ENCODE data around the gene VWF. TPM values are rescaled to one million over a fixed set of nuclear protein-coding genes. Genes with fewer than 3 reads are reported as not detected.

VWF gene
- total RNA-seq, 2 experiments from 2014 or later, result 0.07 TPM; not detected in 1

- CTCF ChIA-PET, result interaction anchor here (1.3 to 3.0 kb wide), 2 partner anchors 28 to 405 kb away, joined by 3 to 14 read pairs; no protein-coding TSS in a partner anchor
- Mint-ChIP-seq H3K27me3 (peaks cover 4% of the 10 kb centered on the region), H3K4me3 (no peak overlapping the region), H3K27ac (no peak overlapping the region), H3K36me3 (ENCODE audit: low read depth) (no peaks in the 10 kb centered on the region), H3K9me3 (ENCODE audit: low read depth) (no peaks in the 10 kb centered on the region), H3K4me1 (no peaks in the 10 kb centered on the region)
- ATAC-seq (no peak), DNase-seq (no peak)
- intact Hi-C loops (cut with DNase I, micrococcal nuclease), result no loop called here
- POLR2A ChIA-PET, result no interaction called here
Measured at GRCh38 chr12:5960783-5961182, 163.7 kb downstream of the VWF start.

- no peaks in the 10 kb centered on the region for H3K36me3 Mint-ChIP-seq (ENCODE audit: low read depth)
- H3K4me3 Mint-ChIP-seq, result no peak overlapping the region
- DNase-seq (no peak), ATAC-seq (no peak)
- no peaks in the 10 kb centered on the region for H3K9me3 Mint-ChIP-seq (ENCODE audit: low read depth)
- H3K27ac Mint-ChIP-seq, result no peak overlapping the region
- no peaks in the 10 kb centered on the region for H3K4me1 Mint-ChIP-seq
- ChIA-PET POLR2A (no interaction called here), CTCF (interaction anchor here (1.2 to 1.6 kb wide), 2 partner anchors 10 to 32 kb away, joined by 3 to 9 read pairs; no protein-coding TSS in a partner anchor)
- H3K27me3 Mint-ChIP-seq, result peaks cover 15% of the 10 kb centered on the region
- intact Hi-C loops (cut with DNase I, micrococcal nuclease), result no loop called here
Measured at GRCh38 chr12:5956987-5957386, 167.5 kb downstream of the VWF start.

GRCh38 chr12:5954661-5955060, 169.8 kb downstream of the VWF start:
- Mint-ChIP-seq H3K36me3 (ENCODE audit: low read depth) (no peaks in the 10 kb centered on the region), H3K4me3 (no peak overlapping the region), H3K9me3 (ENCODE audit: low read depth) (no peaks in the 10 kb centered on the region), H3K27ac (no peak overlapping the region), H3K27me3 (peaks cover 17% of the 10 kb centered on the region), H3K4me1 (no peaks in the 10 kb centered on the region)
- intact Hi-C loops (cut with DNase I, micrococcal nuclease), result no loop called here
- ChIA-PET POLR2A (no interaction called here), CTCF (no interaction called here)
- DNase-seq (no peak), ATAC-seq (no peak)

GRCh38 chr12:5953835-5954586, 170.5 kb downstream of the VWF start:
- intact Hi-C loops (cut with DNase I, micrococcal nuclease), result no loop called here
- DNase-seq, result no peak
- Mint-ChIP-seq H3K36me3 (ENCODE audit: low read depth) (no peaks in the 10 kb centered on the region), H3K4me3 (no peak overlapping the region), H3K4me1 (no peaks in the 10 kb centered on the region), H3K27me3 (peaks cover 19% of the 10 kb centered on the region), H3K27ac (no peak overlapping the region), H3K9me3 (ENCODE audit: low read depth) (no peaks in the 10 kb centered on the region)
- ChIA-PET POLR2A (no interaction called here), CTCF (no interaction called here)
- ATAC-seq, result no peak

GRCh38 chr12:5952031-5952430, 172.4 kb downstream of the VWF start:
- intact Hi-C loops (cut with DNase I, micrococcal nuclease), result no loop called here
- H3K27me3 Mint-ChIP-seq, result peaks cover 26% of the 10 kb centered on the region
- ChIA-PET POLR2A (no interaction called here), CTCF (interaction anchor here (1.3 kb wide), 1 partner anchor 14 kb away, joined by 3 read pairs; no protein-coding TSS in a partner anchor)
- H3K9me3 Mint-ChIP-seq (ENCODE audit: low read depth), result no peaks in the 10 kb centered on the region
- H3K4me1 Mint-ChIP-seq, result no peaks in the 10 kb centered on the region
- no peak overlapping the region for H3K27ac Mint-ChIP-seq
- ATAC-seq (no peak), DNase-seq (no peak)
- no peaks in the 10 kb centered on the region for H3K36me3 Mint-ChIP-seq (ENCODE audit: low read depth)
- H3K4me3 Mint-ChIP-seq, result no peak overlapping the region

GRCh38 chr12:5948696-5949095, 175.8 kb downstream of the VWF start:
- DNase-seq (no peak), ATAC-seq (no peak)
- Mint-ChIP-seq H3K36me3 (ENCODE audit: low read depth) (no peaks in the 10 kb centered on the region), H3K9me3 (ENCODE audit: low read depth) (no peaks in the 10 kb centered on the region), H3K27me3 (peaks cover 49% of the 10 kb centered on the region), H3K4me3 (no peak overlapping the region), H3K4me1 (peaks cover 1% of the 10 kb centered on the region), H3K27ac (no peak overlapping the region)
- CTCF ChIA-PET, result no interaction called here
- intact Hi-C loops (cut with DNase I, micrococcal nuclease), result no loop called here
- POLR2A ChIA-PET, result no interaction called here

- Mint-ChIP-seq H3K27me3 (peaks cover 50% of the 10 kb centered on the region), H3K4me1 (peaks cover 1% of the 10 kb centered on the region), H3K9me3 (ENCODE audit: low read depth) (no peaks in the 10 kb centered on the region), H3K36me3 (ENCODE audit: low read depth) (no peaks in the 10 kb centered on the region), H3K4me3 (no peak overlapping the region), H3K27ac (no peak overlapping the region)
- no peak for DNase-seq
- intact Hi-C loops (cut with DNase I, micrococcal nuclease), result no loop called here
- POLR2A ChIA-PET, result no interaction called here
- CTCF ChIA-PET, result no interaction called here
- ATAC-seq, result no peak
Measured at GRCh38 chr12:5947006-5947405, 177.5 kb downstream of the VWF start.

- ChIA-PET POLR2A (no interaction called here), CTCF (no interaction called here)
- ATAC-seq (no peak), DNase-seq (no peak)
- no peaks in the 10 kb centered on the region for H3K36me3 Mint-ChIP-seq (ENCODE audit: low read depth)
- H3K4me3 Mint-ChIP-seq, result no peak overlapping the region
- H3K27me3 Mint-ChIP-seq, result peaks cover 50% of the 10 kb centered on the region
- intact Hi-C loops (cut with DNase I, micrococcal nuclease), result no loop called here
- H3K27ac Mint-ChIP-seq, result no peak overlapping the region
- H3K9me3 Mint-ChIP-seq (ENCODE audit: low read depth), result no peaks in the 10 kb centered on the region
- H3K4me1 Mint-ChIP-seq, result peaks cover 1% of the 10 kb centered on the region
Measured at GRCh38 chr12:5946388-5946787, 178.1 kb downstream of the VWF start.

GRCh38 chr12:5945071-5946008, 179.1 kb downstream of the VWF start, which contains the start of gene ANO2:
Gene ANO2, minus strand, starts transcription at chr12:5945259. Its CDS starts 42 bp downstream, at chr12:5945217.
- ChIA-PET POLR2A (no interaction called here), CTCF (interaction anchor here (0.6 kb wide), 1 partner anchor 258 kb away, joined by 3 read pairs; no protein-coding TSS in a partner anchor)
- H3K4me3 Mint-ChIP-seq, result no peak within 1 kb of the TSS
- peaks cover 1% of the 10 kb centered on the region for H3K4me1 Mint-ChIP-seq
- ATAC-seq, result no peak
- intact Hi-C loops (cut with DNase I, micrococcal nuclease), result no loop called here
- no peak for DNase-seq
- H3K27ac Mint-ChIP-seq, result no peak within 1 kb of the TSS
- no peaks in the 10 kb centered on the region for H3K9me3 Mint-ChIP-seq (ENCODE audit: low read depth)
- H3K36me3 Mint-ChIP-seq (ENCODE audit: low read depth), result no peaks in the 10 kb centered on the region
- peaks cover 57% of the 10 kb centered on the region for H3K27me3 Mint-ChIP-seq

GRCh38 chr12:5944688-5945070, 179.8 kb downstream of the VWF start:
- CTCF ChIA-PET, result interaction anchor here (0.6 kb wide), 1 partner anchor 259 kb away, joined by 3 read pairs; no protein-coding TSS in a partner anchor
- Mint-ChIP-seq H3K36me3 (ENCODE audit: low read depth) (no peaks in the 10 kb centered on the region), H3K4me1 (peaks cover 1% of the 10 kb centered on the region), H3K27me3 (peaks cover 57% of the 10 kb centered on the region), H3K27ac (no peak overlapping the region), H3K4me3 (no peak overlapping the region), H3K9me3 (ENCODE audit: low read depth) (no peaks in the 10 kb centered on the region)
- POLR2A ChIA-PET, result no interaction called here
- ATAC-seq, result no peak
- no peak for DNase-seq
- intact Hi-C loops (cut with DNase I, micrococcal nuclease), result no loop called here

GRCh38 chr12:5944053-5944452, 180.4 kb downstream of the VWF start:
- ChIA-PET POLR2A (no interaction called here), CTCF (no interaction called here)
- peaks cover 1% of the 10 kb centered on the region for H3K4me1 Mint-ChIP-seq
- H3K4me3 Mint-ChIP-seq, result no peak overlapping the region
- no peaks in the 10 kb centered on the region for H3K9me3 Mint-ChIP-seq (ENCODE audit: low read depth)
- H3K27me3 Mint-ChIP-seq, result peaks cover 58% of the 10 kb centered on the region
- no peak for DNase-seq
- no peak for ATAC-seq
- intact Hi-C loops (cut with DNase I, micrococcal nuclease), result no loop called here
- no peaks in the 10 kb centered on the region for H3K36me3 Mint-ChIP-seq (ENCODE audit: low read depth)
- H3K27ac Mint-ChIP-seq, result no peak overlapping the region

GRCh38 chr12:5941907-5942306, 182.6 kb downstream of the VWF start:
- Mint-ChIP-seq H3K4me1 (peaks cover 1% of the 10 kb centered on the region), H3K4me3 (no peak overlapping the region), H3K27me3 (peaks cover 58% of the 10 kb centered on the region), H3K36me3 (ENCODE audit: low read depth) (no peaks in the 10 kb centered on the region), H3K9me3 (ENCODE audit: low read depth) (no peaks in the 10 kb centered on the region), H3K27ac (no peak overlapping the region)
- CTCF ChIA-PET, result no interaction called here
- no peak for DNase-seq
- POLR2A ChIA-PET, result no interaction called here
- intact Hi-C loops (cut with DNase I, micrococcal nuclease), result no loop called here
- ATAC-seq, result no peak
